ENCODE measurements around the gene CCDC50.

- no peak for TF ChIP-seq GATA3 (IDR thresholded peaks at IDR 0.05; ENCODE audit: low read depth, low read length)
- no peak for TF ChIP-seq GATA2 (IDR thresholded peaks at IDR 0.05; ENCODE audit: low read depth, low read length)
Measured at GRCh38 chr3:191357909-191358308, 28.7 kb downstream of the CCDC50 start.

All from SH-SY5Y (cell line).